Naive thymus-derived CD8-positive, alpha-beta T cell (primary cell): ENCODE measurements around the gene TMEM19. TPM values are rescaled to one million over a fixed set of nuclear protein-coding genes. Genes with fewer than 3 reads are reported as not detected.
A peak's percentile ranks its signal among the peaks of the same experiment; 100 is the strongest.

Experiments used
- ATAC-seq, 2 donors: fragments of 150-1000 bp; cut with Tn5 transposase in 1 of 2; sonication (Bioruptor Pico), chemical (Tn5 transposase) in 1 of 2; 1 replicate in 1 of 2; 2 replicates in 1 of 2; pipeline ENCODE4 v1.10.0; 2021; ENCODE audit warnings: mild to moderate bottlenecking in 2 of 2, moderate library complexity in 2 of 2
- POLR2A ChIA-PET: fragments of 350-600 bp; sonication (Branson Sonifier 250); formaldehyde crosslinking; loops from one replicate; lab custom pipeline; 2021; ENCODE audit warnings: antibody characterized with exemption; lab: Charles Lee
- DNase-seq, 10 donors: peaks; one replicate each; pipeline versions ENCODE4 v3.0.0 to v3.0.0-alpha.2; 2020 to 2022
- H3K27ac Mint-ChIP-seq, 10 donors: one replicate each; pipeline ENCODE4 v1.8.0; 2020 to 2022; ENCODE audit warnings: mild to moderate bottlenecking in 10 of 10, mixed read lengths in 10 of 10, moderate library complexity in 4 of 10, inconsistent platforms in 1 of 10
- H3K27me3 Mint-ChIP-seq, 5 donors: one replicate each; pipeline ENCODE4 v1.8.0; 2021 to 2022; ENCODE audit warnings: mixed read lengths in 5 of 5
- H3K36me3 Mint-ChIP-seq, 3 donors: one replicate each; pipeline ENCODE4 v1.8.0; 2020 to 2022; ENCODE audit warnings: mixed read lengths in 3 of 3, mild to moderate bottlenecking in 2 of 3, inconsistent platforms in 1 of 3
- H3K4me1 Mint-ChIP-seq, 4 donors: one replicate each; pipeline ENCODE4 v1.8.0; 2021 to 2022; ENCODE audit warnings: mixed read lengths in 4 of 4
- H3K4me3 Mint-ChIP-seq, 10 donors: one replicate each; pipeline ENCODE4 v1.8.0; 2020 to 2022; ENCODE audit warnings: mild to moderate bottlenecking in 10 of 10, mixed read lengths in 10 of 10, moderate library complexity in 6 of 10, inconsistent platforms in 1 of 10
- H3K9me3 Mint-ChIP-seq, 9 donors: one replicate each; pipeline ENCODE4 v1.8.0; 2020 to 2022; ENCODE audit warnings: mixed read lengths in 9 of 9, mild to moderate bottlenecking in 3 of 9, inconsistent platforms in 1 of 9, moderate library complexity in 1 of 9
- polyA plus RNA-seq, 3 donors: library from polyadenylated mRNA; unstranded; fragments of 300-500 nt; fragmentation: Illumina TruSeq; gene quantifications; one replicate each; pipeline ENCODE4 v1.2.3, GENCODE V29; 2021
- total RNA-seq, 8 experiments: library from RNA in 2 of 8; stranded (reverse) in 2 of 8; gene quantifications; one replicate each; pipeline ENCODE4 v1.2.3 and lab custom pipeline; 2021 to 2026

Gene TMEM19
- total and polyA plus RNA-seq, 5 experiments from 2014 or later = 22.0 to 53.8 (median 40.1) TPM

DNA sequence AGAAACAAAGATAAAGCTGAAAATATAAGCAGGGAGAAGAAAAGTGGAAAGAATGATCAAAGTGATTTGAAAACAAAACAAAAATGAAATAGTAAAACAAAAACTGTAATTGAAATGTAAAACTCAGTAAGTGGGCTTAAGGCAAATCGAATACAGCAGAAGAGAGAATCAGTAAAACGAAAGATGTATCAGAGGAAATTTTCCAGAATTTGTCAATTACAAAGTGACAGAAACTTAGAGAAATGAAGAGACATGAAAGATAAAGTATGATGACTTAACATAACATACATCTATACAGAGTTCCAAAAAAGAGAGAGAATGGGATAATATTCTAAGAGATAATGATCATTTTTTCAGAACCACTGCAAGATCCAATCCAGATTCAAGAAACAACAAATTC, 32.7 kb upstream of the TMEM19 start:
- peaks cover 12 to 42% (median 30%) of the 10 kb centered on the region in 4 donors for H3K4me1 Mint-ChIP-seq
- no peak overlapping the region for H3K4me3 Mint-ChIP-seq
- H3K27me3 Mint-ChIP-seq = no peaks in the 10 kb centered on the region
- peaks cover 0 to 49% (median 5%) of the 10 kb centered on the region in 3 donors for H3K36me3 Mint-ChIP-seq
- no peak for DNase-seq
- no peak for ATAC-seq
- POLR2A ChIA-PET = no interaction called here
- H3K9me3 Mint-ChIP-seq = no peaks in the 10 kb centered on the region
- H3K27ac Mint-ChIP-seq = no peak overlapping the region

DNA sequence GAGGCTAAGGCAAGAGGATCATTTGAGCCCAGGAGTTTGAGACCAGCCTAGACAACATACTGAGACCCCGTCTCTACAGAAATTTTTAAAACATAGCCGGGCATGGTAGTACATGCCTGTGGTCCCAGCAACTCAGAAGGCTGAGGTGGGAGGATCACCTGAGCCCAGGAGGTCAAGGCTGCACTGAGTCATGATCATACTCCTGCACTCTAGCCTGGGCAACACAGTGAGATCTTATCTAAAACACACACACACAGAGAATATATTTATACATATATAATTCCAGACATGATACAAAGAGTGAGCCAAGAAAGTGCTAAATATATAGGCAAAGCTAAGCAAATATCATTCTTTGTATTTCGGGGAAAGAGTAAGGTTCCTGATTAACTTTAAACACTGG, 31.7 kb upstream of the TMEM19 start:
- Mint-ChIP-seq H3K4me1 (peaks cover 15 to 44% (median 32%) of the 10 kb centered on the region in 4 donors), H3K36me3 (peaks cover 6 to 52% (median 14%) of the 10 kb centered on the region in 3 donors), H3K27me3 (no peaks in the 10 kb centered on the region), H3K4me3 (peak overlapping the region in 8 of 10 donors; percentile 33 to 75 (median 46)), H3K9me3 (no peaks in the 10 kb centered on the region), H3K27ac (peak overlapping the region in 2 of 10 donors; percentile 12 to 65)
- DNase-seq (no peak), ATAC-seq (no peak)
- POLR2A ChIA-PET = no interaction called here

DNA sequence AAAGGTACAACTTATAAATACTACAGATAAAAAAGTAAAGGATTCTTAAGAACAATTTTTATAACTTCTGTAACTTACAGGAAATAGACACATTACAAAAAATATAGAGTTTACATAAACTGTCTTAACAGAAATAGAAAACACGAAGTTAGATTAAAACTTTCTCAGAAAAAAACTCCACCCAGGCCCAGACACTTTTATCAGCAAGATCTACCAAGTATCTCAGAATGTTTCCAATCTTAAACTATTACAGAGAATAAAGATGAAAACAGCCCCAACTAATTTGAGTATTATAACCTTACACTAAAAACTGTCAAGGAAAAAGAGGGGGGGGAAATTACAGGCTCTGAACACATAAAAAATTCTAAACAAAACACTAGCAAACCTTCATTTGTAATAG, 30.4 kb upstream of the TMEM19 start:
- POLR2A ChIA-PET = interaction anchor here (0.6 kb wide), 1 partner anchor 30 kb away, joined by 3 read pairs; the partner anchor contains the start of gene TMEM19
- Mint-ChIP-seq H3K4me1 (peaks cover 14 to 46% (median 33%) of the 10 kb centered on the region in 4 donors), H3K27ac (peak overlapping the region in 6 of 10 donors; percentile 12 to 49 (median 17))

DNA sequence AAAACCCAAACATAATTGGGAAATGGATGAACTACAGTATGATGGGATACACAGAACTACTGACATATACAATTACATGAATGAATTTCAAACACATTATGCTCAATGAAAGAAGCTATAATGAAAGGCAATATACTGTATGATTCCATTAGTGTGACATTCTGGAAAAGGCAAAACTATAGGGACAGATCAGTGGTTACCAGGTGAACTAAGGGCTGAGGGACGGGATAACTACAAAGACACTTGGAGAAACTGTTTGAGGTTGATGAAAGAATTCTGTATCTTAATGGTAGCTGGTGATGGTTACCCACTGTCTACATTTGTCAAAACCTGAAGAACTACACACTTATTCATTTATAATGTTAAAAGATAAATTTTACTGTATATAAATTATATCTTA, 30.0 kb upstream of the TMEM19 start:
- Mint-ChIP-seq H3K4me3 (peak overlapping the region; percentile 16 to 75 (median 60)), H3K4me1 (peaks cover 12 to 46% (median 34%) of the 10 kb centered on the region in 4 donors), H3K36me3 (peaks cover 10 to 51% (median 22%) of the 10 kb centered on the region in 3 donors), H3K9me3 (no peaks in the 10 kb centered on the region), H3K27me3 (no peaks in the 10 kb centered on the region), H3K27ac (peak overlapping the region in 2 of 10 donors; percentile 12)
- POLR2A ChIA-PET = interaction anchor here (0.6 kb wide), 1 partner anchor 30 kb away, joined by 3 read pairs; the partner anchor contains the start of gene TMEM19
- DNase-seq (no peak), ATAC-seq (no peak)

More for the DNA sequence above, 30.4 kb upstream of the TMEM19 start:
- Mint-ChIP-seq H3K4me3 (peak overlapping the region; percentile 16 to 75 (median 60)), H3K9me3 (no peaks in the 10 kb centered on the region), H3K36me3 (peaks cover 10 to 51% (median 22%) of the 10 kb centered on the region in 3 donors), H3K27me3 (no peaks in the 10 kb centered on the region)
- ATAC-seq = peak in 1 of 2 donors; percentile 25
- no peak for DNase-seq

DNA sequence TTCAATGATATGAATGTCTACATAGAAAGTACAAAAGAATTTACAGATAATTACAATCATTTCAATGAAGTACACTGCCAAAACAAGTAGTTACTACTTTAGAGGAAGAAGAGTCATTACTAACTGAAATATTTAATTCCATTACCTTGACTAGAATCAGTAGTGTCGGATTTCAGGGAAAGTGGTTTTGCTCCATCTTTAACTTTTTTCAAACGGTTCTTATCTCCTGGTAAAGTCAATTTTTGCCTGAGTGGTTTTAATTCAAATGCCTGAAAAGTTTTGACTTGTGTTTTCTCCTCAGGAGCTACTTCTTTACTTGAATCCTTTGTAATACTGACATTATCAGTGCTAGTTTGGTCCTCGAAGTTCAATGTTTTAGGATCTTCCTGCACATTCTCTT, 29.1 kb upstream of the TMEM19 start:
- Mint-ChIP-seq H3K36me3 (peaks cover 10 to 54% (median 22%) of the 10 kb centered on the region in 3 donors), H3K27ac (peak overlapping the region in 1 of 10 donors; percentile 48), H3K4me1 (peaks cover 11 to 50% (median 37%) of the 10 kb centered on the region in 4 donors), H3K27me3 (no peaks in the 10 kb centered on the region), H3K9me3 (no peaks in the 10 kb centered on the region), H3K4me3 (peak overlapping the region in 4 of 10 donors; percentile 9 to 51 (median 36))
- ATAC-seq (no peak), DNase-seq (no peak)
- POLR2A ChIA-PET = no interaction called here

DNA sequence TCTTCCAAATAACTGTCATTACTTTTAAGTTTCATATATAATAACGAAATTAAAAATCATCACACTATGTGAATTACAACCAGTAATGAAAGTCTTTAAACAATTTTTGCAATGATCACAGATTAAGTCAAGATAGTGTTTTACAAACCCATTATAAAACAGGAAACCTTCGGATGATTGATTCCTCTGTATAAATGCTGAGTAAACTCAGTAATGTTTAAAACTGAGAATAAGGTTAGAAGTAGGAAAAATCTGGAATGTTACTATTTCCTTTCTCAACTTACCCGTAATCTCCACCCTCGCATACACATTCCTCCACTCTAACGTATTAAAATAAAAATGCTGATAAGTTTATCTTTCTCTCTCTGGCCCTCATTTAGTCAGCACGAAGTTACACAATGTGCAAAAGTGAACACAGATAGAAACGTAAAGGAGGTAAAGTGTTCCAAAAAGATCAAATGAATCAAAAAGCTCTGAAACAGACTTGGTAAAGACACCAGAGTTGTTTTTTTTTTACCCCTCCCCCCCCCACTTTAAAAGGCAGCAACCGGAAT, 23.8 kb upstream of the TMEM19 start:
- Mint-ChIP-seq H3K4me1 (peaks cover 17 to 65% (median 47%) of the 10 kb centered on the region in 4 donors), H3K36me3 (peaks cover 10 to 39% (median 22%) of the 10 kb centered on the region in 3 donors), H3K9me3 (peaks cover 0 to 1% (median 0%) of the 10 kb centered on the region in 9 donors), H3K4me3 (peak overlapping the region; percentile 95 to 100 (median 99)), H3K27ac (peak overlapping the region; percentile 84 to 100 (median 99)), H3K27me3 (no peaks in the 10 kb centered on the region)
- no peak for ATAC-seq
- DNase-seq = no peak
- POLR2A ChIA-PET = interaction anchor here (0.7 to 4.2 kb wide), 11 partner anchors 16 to 177 kb away, joined by 3 to 213 read pairs (median 6); partner anchors contain the start of genes RAB21, TBC1D15 and TMEM19

DNA sequence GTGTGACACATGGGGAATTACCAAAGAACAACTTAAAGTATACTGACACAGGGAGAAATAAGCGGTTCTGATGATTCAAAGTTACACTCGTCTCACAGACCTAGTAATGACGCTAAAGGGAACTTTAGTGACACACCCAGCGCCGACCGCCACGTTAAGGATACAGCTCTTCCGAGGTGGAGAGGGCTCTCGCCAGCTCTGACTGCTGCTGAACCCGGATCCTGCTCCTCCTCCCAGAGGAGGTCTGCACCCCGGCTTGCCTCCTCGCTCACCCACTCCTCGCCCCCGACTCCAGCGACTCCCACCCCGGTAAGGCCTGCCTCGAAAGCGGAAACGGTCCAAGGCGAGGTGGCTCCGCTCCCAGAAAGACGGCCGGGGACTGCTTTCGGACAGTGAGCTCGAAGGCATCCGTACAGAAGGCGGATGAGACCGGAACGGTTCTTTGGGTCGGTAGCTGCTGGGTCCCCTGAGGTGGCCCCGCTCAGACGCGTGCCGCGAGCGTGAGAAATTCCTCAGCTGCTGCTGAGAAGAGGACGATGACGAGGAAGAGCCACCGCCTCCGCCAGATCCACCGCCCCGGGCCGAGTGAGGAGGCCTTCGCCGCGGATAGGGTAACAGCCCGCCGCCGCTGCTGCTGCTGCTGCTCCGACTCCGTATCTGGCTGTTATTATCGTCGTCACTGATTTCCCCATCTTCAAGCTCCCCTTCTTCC, 22.9 kb upstream of the TMEM19 start:
- peaks cover 10 to 33% (median 17%) of the 10 kb centered on the region in 3 donors for H3K36me3 Mint-ChIP-seq
- H3K27ac Mint-ChIP-seq = peak overlapping the region; percentile 95 to 100 (median 99)
- POLR2A ChIA-PET = interaction anchor here (0.7 to 4.2 kb wide), 19 partner anchors 9 to 1419 kb away, joined by 3 to 213 read pairs (median 5); partner anchors contain the start of genes CNOT2, RAB21, TBC1D15 and TMEM19
- no peaks in the 10 kb centered on the region for H3K27me3 Mint-ChIP-seq
- peaks cover 22 to 60% (median 53%) of the 10 kb centered on the region in 4 donors for H3K4me1 Mint-ChIP-seq
- ATAC-seq (peak; percentile 40 to 54), DNase-seq (peak; percentile 56 to 82 (median 72))
- peaks cover 0 to 9% (median 0%) of the 10 kb centered on the region in 9 donors for H3K9me3 Mint-ChIP-seq
- peak overlapping the region; percentile 95 to 100 (median 99) for H3K4me3 Mint-ChIP-seq

DNA sequence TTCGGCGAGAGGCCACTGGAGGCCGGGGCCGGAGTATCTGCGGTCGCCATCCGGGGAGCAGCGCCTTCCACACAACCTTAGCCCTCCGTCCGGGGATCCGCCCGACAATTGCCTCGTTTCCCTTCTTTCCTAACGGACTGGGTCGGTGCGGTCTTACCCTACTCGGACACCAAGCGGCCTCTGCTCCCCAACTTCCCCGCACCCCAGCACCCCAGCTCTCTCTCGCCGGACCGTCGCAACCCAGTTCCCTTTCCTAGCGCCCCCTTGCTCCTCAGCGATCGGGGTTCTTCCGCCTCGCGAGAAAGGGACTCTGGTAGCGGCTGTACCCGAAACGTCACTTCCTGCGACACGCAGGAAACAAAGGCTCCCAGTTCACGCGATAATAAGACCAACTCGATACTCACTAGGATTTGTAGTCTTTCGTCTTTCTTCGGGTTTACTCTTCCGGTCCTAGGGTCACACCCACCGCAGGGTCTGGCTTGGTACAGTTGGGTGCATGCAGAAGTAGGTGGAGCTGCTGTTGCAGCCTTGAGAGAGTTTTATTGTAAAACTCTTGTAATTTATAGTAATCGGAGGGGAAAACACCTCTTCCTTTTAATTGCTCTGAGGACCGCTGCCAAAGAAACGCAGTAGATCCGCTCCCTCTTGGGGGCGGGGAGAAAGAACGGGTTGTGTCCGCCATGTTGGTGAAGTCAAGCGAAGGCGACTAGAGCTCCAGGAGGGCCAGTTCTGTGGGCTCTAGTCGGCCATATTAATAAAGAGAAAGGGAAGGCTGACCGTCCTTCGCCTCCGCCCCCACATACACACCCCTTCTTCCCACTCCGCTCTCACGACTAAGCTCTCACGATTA, 22.1 kb upstream of the TMEM19 start, which contains the start of the genes THAP2 and ZFC3H1:
THAP2 (plus strand) TSS at position 741 of the 850 bp plus-strand sequence. CDS start 209 bp downstream, outside the sequence.
ZFC3H1 (minus strand) TSS at position 288 of the 850 bp plus-strand sequence; CDS start at position 50, 238 bp downstream.
- Mint-ChIP-seq H3K27me3 (no peaks in the 10 kb centered on the region), H3K4me3 (peak within 1 kb of the TSS; percentile 95 to 100 (median 99)), H3K9me3 (peaks cover 0 to 9% (median 0%) of the 10 kb centered on the region in 9 donors), H3K27ac (peak within 1 kb of the TSS; percentile 95 to 100 (median 99)), H3K4me1 (peaks cover 24 to 58% (median 53%) of the 10 kb centered on the region in 4 donors), H3K36me3 (peaks cover 8 to 26% (median 12%) of the 10 kb centered on the region in 3 donors)
- ATAC-seq = peak; percentile 83
- peak; percentile 75 to 97 (median 94) for DNase-seq
- POLR2A ChIA-PET = interaction anchor here (0.9 to 4.2 kb wide), 19 partner anchors 11 to 1924 kb away, joined by 3 to 213 read pairs (median 5); partner anchors contain the start of genes CNOT2, RAB21, TBC1D15 and TMEM19

DNA sequence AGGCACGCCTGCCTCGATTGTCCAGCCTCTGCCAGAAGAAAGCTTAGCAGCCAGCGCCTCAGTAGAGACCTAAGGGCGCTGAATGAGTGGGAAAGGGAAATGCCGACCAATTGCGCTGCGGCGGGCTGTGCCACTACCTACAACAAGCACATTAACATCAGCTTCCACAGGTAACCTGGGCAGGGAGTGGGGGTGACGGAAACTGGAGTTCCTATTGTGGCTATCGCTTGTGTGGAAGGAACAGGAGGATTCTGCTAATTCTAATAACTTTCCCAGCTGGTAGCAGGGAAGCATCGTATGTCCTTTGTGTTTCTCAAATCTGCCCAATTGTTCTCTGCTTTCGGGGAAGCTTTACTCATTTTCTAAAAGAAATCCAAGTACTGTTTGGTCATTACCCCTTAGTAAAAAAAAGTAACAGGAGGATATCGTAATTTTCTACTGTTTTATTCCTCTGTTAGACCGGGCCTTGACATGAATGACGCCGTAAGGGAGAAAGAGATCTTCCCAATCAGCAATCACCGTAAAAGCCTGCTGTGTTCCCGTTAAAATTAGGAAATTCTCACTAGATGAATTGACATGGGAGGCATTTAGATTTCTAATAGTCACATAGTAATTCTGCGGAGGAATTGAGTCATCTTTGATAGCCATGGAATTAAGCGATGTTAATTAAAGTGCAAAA, 21.3 kb upstream of the TMEM19 start:
- Mint-ChIP-seq H3K4me1 (peaks cover 19 to 51% (median 45%) of the 10 kb centered on the region in 4 donors), H3K9me3 (peaks cover 0 to 9% (median 0%) of the 10 kb centered on the region in 9 donors), H3K27me3 (no peaks in the 10 kb centered on the region), H3K4me3 (peak overlapping the region; percentile 95 to 100 (median 99)), H3K36me3 (peaks cover under 1 to 19% (median 4%) of the 10 kb centered on the region in 3 donors), H3K27ac (peak overlapping the region; percentile 95 to 100 (median 99))
- POLR2A ChIA-PET = interaction anchor here (1.2 to 4.2 kb wide), 11 partner anchors 11 to 1925 kb away, joined by 4 to 213 read pairs (median 11); partner anchors contain the start of genes CNOT2, RAB21, TBC1D15 and TMEM19
- DNase-seq (peak in 1 of 10 donors; percentile 8), ATAC-seq (peak; percentile 24 to 38)

DNA sequence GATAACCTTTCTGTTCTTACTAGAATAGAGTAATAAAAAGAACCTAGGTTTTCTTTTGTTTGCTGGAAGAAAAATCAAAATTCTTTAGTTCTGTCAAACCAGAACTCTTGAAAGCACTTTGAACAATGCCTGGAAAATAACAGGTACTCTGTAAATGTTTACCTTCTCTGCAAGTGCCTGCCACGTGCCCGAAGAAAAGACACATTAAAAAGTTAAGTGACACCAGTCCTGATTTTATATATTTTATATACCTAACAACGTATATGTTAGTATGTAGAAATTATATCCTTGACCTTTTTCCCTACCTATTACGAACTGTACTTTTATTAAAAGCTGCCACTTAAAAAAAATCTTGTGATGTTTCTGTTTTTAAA, 20.8 kb upstream of the TMEM19 start:
- peak overlapping the region; percentile 95 to 100 (median 99) for H3K27ac Mint-ChIP-seq
- POLR2A ChIA-PET = interaction anchor here (1.2 to 4.2 kb wide), 5 partner anchors 10 to 1926 kb away, joined by 4 to 213 read pairs (median 28); partner anchors contain the start of genes RAB21, TBC1D15 and TMEM19
- peaks cover 19 to 49% (median 42%) of the 10 kb centered on the region in 4 donors for H3K4me1 Mint-ChIP-seq
- peak in 1 of 10 donors; percentile 10 for DNase-seq
- H3K9me3 Mint-ChIP-seq = peaks cover 0 to 9% (median 0%) of the 10 kb centered on the region in 9 donors
- ATAC-seq = no peak
- H3K27me3 Mint-ChIP-seq = no peaks in the 10 kb centered on the region
- H3K4me3 Mint-ChIP-seq = peak overlapping the region; percentile 95 to 100 (median 99)
- H3K36me3 Mint-ChIP-seq = peaks cover 0 to 15% (median 3%) of the 10 kb centered on the region in 3 donors
